NCI-H1694 (cell line): ENCODE data around the gene MESD.

Experiments used
- DNase-seq: peaks from one replicate; lab custom pipeline; 2025; lab: John Stamatoyannopoulos, UW

The MESD gene

DNA sequence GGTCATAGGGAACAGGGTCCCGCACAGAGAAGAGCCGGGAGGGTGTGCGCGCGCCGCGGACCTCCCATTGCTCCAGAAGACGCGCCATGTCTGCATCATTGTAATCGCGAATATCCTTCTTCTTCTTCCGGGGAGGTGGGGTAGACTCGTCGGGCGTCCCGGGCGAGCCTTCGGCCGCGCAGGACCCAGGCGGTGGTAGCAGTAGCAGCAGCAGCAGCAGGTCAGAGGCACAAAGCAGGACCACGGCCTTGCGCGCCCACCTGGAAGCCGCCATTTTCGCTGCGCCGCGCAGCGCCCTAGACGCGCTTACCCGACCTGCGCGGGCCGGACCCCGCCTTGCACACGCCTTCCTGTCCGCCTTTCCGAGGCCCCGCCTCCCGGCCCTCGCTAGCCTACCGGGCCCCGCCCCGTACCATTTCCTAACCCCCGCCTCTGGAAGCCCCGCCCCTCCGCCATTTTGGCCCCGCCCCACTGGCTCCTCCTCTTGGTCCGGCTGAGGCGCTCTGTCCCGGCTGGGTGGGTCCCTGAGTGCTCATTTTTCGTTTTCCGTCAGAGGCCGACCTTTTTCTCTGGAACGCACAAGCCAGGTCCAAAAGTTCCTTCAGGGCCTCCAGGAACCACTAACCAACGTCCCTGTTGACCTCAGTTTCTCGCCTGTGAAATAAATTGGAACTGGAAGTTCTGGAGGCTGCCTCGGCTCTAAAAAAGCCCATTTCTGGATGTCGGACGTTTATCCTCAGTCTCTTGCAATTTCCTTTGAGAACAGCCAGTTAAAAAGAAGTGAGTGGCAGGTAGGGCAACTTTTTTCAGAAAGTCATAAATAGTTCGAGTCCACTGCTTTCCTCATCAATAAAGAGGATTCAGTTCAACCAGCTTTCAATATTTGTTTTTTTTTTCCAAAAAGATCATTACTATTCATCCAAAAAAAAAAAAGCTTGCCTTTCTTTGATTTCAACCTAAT, at the start of gene MESD:
MESD (minus strand) TSS at position 302 of the 961 bp plus-strand sequence; CDS start at position 274, 28 bp downstream.
- peak; percentile 77 for DNase-seq

DNA sequence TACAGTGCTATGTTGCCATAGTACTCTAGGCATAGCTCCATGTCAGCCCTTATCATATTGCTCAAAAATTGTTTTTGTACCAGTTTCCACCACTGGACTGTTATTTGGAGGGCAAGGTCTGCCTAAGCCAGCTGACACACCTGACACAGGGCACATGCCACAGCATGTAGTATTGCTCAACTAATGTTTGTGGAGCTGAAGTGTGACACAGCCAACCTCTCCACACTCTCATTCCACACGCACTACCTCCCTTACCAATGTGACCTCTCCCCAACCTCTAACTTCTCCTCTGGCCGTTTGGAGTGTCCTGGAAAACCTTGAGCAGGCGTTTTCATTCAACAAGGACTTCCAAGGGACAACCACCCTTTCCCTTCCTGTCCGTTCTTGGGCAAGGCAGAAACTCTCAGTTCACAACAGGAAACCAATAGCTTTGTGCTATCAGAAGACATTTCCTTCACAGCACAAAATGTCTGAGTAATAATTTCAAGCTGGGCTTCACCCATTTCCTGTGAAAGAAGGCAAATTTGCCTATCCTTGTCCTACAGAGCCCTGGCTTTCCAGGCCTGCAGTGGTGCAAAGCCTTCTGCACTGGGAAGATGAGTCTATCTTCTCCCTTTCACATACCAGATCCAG, 49.5 kb upstream of the MESD start:
- DNase-seq: no peak

DNA sequence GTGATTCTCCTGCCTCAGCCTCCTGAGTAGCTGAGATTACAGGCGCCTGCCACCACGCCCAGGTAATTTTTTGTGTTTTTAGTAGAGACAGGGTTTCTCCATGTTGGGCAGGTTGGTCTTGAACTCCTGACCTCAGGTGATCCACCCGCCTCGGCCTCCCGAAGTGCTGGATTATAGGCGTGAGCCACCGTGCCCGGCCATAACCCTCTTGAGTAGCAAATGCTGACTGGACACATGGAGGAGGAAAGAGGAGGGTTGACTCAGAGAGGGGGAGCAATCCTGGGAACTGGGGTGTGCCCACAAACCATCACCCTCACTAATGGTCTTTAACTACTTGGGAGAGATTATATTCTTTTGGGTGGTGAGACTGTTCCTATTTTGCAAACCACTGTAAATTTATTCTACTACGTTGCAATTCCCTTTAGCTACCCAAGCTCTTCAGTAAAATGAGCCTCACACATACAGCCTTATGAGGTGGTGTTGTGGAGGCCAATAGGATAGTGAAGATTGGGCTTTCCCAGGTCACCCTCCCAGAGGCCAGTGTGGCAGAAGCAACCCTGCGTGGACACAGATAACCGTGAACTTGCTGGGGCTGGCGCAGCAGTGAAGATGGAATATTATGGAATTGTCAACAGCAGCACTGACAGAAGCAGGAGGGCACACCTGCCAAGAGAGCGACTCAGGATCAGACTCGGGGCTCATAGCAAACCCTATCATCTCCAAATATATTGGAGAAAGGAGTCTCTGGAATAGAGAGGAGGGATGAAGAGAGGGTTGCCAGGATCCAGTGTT, 48.5 kb upstream of the MESD start:
- DNase-seq: no peak

DNA sequence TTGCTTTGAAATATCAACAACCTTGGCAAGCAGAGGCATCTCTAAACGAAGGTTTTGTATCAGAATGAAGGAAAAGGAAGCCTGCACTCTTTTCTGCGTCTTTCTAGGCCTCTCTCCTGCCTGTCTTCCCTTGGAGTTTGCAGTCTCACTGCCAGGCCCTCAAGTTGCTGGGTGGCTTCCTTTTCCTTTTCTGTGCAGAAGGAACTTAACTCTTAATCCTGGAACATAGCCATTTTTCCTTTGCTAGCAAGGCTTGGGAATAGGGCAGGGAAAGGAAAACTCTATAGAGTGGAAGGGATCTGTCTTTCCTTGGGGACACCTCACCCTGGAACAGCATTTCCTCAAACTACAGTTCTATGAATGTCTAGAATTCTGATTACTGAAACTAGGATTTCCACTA, 43.9 kb upstream of the MESD start:
- no peak for DNase-seq

DNA sequence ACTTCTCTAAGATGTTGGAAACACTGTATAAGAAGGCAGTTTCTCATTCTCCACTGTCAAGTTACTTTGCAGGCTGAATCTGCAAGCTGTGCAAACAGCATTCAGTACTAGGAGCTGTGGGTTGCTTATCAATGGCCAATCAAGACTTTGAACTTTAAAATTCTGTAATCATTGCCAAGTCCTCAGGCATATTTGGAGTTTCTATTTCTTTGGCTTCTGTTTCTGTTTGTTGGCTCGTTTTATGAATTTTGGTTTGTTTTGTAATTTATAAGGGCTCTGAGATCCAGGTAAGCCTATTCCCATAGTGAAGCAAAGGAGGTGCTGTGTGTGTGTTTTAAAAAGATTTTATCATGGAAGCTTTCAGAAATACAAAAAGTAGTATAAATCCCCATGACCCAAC, 43.2 kb upstream of the MESD start:
- DNase-seq: no peak

DNA sequence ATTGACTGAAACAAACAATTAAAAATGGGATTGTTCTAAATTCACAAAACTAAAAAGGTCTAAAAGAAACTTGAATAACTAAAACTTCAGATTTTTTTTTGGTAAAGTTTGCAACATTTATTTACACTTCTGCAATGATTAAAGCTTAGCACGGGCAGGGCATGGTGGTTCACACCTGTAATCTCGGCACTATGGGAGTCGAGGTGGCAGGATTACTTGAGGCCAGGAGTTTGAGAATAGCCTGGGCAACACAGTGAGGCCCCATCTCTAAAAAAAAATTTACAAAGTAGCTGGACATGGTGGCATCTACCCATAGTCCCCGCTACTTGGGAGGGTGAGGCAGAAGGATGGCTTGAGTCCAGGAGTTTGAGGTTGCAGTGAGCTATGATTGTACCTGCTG, 42.7 kb upstream of the MESD start:
- DNase-seq: no peak

DNA sequence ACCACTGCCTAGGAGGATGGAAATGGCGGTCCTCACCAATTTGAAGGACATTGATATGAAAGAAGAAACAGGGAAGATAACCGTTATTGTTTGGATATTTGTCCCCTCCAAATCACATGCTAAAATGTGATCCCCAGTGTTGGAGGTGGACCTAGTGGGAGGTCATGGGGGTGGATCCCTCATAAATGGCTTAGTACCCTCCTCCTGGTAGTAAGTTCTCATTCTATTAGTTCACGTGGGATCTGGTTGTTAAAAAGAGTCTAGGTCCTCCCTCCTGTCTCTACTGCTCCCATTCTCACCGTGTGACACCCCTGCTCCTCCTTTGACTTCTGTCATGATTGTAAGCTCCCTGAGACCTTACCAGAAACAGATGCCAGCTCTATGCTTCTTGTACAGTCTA, 41.6 kb upstream of the MESD start:
- DNase-seq: no peak

DNA sequence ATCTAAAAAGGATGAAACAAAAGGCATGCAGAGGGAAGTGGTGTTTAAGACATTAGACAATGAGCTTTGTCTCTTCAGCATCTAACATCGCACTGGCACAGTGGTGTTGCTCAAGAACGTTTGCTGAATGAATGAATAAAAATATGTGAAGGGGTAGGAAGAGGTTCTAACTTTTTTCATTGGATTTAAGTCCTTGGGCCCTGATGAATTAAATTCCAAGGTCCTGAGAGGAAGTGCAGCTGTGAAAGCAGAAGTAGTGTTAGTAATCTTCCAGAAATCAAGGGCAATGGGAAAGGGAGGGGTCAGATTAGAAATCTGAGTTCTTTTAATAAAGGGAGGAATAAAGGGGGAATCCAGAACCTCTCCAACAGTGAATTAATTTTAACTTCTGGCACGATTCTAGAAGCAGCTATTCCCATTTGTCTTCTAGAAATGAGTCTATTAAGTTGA, 40.7 kb upstream of the MESD start:
- no peak for DNase-seq

DNA sequence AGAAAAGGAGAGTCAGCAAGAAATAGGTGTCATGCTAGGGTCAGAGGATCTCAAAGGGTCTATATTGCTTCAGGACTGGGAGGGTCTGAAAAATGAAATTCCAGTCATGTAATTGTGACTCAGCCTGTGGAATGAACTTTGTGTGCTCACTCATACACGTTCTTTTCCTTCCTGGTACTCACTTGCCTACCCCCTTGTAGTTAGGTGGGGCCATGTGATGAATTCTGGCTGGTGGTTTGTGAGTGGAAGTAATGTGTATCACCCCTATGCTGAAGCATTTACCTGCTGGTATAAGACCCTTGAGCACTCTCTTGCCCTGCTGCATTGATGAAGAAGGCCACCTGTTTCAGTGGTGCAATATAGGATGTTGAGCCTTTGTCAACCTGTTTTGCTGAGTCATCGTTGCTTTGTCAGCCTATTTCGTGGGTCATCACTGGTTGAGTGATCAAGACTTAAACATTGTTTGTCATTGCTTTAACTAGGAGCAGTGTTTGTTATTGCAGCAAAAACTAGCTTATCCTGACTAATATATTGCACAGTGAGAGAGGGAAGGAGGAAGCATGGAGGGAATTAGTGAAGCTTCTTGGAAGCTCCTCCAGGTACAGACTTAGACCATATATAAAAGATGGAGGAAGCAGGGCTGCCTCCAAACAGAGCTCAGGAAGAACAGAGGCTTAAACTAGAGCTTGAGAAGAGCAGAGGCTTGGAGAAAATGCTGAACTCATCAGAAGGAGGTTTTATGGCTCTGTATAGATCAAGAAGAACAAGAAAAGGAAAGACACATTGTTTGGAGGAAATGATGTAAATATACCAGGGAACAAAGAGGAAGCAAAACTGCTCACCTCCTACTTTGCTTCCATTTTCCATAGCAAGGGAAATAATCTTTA, 40.0 kb upstream of the MESD start:
- DNase-seq: no peak

DNA sequence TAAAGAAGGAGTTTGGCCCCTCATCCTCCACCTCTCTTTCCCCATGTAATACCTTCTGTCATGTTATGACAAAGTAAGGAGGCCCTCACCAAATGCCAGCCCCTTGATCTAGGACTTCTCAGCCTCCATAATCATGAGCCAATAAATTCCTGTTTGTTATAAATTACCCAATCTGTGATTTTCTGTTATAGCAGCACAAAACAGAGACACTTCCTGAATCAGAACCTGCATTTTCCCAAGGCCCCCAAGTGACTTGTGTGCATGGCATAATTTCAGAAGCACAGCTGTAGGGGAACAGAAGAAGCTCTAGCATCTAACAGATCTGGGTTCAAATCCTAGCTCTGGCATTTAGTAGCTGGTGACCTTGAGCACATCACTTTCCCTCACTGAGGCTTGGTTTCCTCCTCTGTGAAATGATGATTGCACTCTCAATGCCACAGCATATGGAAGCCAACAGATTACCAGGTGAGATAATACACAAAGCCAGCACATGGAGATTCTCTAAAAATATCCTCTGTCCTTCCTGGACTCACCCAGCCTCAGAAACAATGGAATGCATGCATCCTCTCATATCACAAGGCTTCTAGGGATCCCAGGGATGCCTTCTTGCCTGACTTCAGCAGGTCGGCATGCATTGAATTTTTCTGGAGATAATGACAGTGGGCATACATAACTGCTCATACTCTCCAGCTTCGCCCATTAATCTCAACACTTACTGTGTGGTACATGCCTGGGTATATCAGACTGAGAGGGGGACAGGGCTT, 37.4 kb upstream of the MESD start:
- no peak for DNase-seq

DNA sequence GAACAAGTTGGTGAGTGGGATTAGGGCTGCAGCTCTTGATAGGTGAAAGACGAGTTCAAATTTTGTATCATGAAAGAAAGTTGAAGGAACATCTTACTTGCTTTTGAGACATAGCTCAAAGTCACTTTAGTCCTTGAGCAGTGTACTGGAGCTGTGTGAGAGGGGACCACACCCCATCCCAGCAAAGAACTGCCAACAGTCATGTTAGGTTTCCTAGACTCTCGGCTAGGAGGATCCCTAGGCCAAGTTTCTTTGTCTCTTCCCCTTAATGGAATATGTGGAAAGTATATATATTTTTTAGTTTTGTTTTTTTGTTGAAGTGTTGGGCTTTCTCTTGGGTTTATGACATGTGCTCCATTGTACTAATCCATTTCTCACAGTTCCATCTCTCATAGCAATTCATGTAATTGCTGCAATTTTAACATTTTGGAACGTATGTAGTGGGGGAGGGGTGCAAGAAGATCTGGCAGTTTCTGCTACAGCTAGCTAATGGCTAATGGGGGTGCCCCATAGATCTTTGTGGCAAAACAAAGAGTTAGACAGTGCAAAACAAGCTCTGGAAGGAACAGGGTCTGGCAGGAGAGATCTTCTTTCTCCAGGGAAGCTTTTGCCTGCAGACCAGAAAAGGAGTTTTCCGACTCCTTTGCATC, 36.2 kb upstream of the MESD start:
- DNase-seq: no peak

DNA sequence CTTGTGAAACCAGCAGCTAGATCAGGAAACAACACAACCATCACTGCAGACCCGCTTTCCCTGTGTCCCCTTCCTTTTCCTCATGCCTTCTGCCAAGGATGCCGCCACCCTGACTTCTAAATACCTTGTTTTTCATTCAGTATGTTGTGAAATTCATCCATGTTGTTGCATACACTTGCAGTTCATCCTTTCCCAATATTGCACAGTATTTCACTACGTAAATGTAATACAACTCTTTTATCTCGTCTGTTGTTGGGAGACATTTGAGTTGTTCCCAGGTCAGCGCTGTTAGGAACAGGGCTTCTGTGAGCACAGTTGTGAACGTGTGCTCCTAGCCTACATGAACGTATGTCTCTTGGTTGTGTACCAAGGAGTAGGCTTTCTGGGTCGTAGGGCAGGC, 35.3 kb upstream of the MESD start:
- DNase-seq: no peak

DNA sequence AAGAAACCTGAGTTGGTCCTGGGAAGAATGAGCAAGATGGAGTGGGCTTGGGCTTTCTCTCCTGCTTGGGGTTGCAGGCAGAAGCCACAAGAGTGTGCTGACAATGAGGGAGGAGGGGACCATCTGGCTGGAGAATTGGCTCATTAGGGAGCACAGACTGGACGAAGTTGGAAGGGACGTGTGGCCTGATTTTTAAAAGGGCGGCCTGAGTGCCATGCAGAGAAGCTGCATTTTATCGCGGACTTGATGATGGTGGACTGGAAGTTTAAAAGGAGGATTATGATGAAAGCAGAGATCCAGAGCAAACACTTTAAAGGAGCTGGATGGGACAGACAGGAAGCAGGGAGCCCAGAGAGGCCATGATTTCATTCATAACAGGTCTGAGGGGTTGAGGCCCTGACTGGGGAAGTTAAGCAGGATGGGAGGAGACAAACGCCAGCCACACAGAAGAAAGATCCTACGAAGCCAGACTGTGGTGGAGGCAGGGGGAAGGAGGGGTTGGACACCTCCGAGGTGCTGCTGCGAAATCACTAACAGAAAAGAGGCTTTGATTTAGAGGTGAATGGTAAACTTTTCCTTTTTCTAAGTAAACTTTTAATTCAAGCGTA, 34.8 kb upstream of the MESD start:
- DNase-seq: no peak

DNA sequence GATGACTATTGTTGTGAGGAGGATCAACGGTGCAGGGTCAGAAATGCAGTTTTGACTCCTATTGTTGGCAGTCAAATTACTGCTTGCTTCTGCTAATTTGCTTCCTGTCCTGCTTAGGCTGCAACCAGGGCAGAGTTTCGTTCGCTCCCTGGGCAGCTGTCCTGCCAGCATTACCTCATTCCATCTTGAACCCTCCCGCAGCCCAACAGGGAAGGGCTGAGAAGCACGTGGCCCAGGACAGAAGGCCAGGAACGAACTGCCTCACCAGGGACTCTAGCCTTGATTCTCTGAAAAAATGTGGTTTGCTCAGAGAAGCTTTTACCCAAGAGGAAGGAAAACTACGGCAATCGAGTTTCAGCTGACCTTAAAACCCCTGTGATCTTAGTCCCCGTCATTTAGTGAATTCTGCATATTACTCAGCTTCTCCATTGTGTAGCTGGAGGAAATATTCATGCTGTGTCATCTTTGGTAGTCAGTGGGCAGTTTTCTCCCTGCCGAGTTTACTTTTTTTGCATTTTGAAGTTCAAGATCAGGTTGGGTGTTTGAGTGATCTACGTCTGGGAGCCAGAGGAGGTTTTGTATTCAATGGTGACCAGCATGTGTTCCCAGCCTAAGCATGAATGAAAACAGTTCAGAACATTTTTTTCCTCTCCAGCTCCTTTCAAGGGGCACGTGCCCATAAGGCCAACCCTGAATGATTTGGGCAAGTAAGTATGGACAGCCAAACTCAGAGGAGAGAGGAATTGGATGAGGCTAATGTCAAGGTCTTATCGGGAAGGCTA, 34.1 kb upstream of the MESD start:
- no peak for DNase-seq

DNA sequence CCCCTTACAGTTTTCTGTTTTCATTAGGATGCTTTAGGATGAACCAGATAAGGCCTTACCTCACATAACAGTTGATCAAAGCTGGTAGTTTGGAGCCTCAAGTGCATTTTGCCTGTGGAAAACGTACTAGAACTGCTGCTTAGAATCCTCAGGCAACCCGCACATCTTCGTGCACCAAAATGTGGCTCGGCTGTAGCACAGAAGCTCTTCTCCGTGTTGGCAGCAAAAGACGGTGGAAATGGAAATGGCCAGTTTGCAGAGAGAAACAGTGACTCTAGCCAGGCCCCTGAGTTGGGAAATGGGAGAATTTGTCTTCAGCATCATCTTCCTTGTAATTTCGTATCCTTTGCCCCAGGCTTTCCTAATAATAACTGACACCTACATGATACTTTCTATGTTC, 31.7 kb upstream of the MESD start:
- no peak for DNase-seq

DNA sequence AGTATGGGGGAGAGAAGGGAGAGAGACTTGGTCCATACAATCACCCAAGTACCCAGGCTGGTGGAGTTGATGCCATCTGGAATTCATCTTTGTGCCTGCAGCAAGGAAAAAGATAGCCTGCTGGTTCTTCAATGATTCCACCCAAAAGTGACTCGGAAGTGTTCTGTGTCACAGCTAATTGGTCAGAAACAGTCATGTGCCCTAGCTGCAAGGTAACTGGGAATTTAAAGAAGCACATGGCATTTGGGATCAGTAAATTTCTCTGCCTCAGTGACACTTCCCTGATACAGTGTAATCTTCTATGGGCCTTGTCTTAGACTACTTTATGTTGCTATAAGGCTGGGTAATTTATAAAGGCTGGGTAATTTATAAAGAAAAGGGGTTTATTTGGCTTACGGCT, 28.6 kb upstream of the MESD start:
- DNase-seq: no peak

DNA sequence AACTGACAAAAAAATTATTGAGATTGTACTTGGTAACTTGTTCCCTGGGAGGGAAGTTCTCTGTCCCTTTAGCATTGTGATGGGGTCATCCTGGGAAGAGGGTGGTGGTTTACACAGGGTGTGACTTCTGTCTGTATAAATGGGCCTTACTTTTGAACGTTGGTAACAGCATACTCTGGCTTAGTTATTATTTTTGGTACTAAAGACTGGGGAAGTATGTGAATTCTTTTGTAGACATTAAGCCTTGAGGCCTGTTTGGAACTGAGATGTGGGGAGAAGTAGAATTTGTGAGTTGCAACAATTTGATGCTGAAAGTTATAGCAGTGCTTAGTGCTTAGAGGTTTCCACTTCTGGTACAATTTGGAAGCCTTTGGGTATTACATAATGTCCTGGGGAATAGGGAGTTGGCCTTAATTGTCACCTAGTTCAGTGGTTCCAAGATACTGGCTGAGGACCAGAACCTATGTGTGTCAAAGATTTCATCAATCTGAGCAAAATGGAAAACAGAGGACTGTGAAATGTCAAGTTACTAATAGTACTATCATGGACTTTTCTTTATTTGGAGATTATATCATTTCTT, 27.0 kb upstream of the MESD start:
- no peak for DNase-seq

DNA sequence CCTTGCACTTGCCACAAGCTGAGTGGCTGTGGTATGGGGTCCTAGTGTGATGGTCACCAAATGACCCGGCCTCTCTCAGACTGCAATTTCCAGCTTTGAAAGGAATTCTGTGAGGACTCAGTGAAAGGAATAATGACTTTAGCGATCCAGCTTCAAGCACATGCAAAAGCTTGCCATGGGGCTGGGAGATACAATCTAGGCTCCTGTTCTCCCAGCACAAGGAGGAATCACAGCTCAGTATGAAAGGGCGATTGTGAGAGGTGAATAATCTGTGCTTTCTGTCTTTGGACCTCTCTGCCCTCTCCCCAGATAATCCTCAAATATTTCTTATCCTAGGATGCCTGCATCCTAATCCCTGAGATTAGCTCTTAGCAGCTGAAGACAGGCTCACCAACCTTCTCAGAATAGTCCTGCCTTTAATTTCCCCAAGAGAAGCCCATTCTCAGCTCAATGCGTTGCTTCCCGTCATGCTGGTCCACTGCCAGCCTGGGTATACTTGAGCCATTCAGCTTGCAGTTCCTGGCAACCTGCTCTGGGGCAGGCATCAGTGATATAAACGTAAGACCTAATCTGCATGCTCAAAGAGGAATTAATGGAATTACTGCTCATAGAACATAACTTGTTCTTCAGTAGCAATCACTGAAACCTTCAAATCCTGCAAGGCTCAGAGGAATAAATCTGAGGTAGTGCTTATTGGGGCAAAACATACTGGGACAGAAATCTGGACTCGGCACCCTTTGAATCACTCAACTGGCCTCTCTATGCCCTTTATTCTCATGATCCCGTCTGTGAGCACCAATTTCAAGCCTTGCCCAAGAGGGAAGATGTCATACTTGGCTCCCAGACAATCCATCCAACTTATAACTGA, 26.2 kb upstream of the MESD start:
- DNase-seq: no peak
